Stomach smooth muscle (tissue), 2 donors: ENCODE measurements around the gene KLHL29.

Experiments
- H3K27ac ChIP-seq: one replicate; pipeline ENCODE4 v1.7.0; 2013; ENCODE audit warnings: mild to moderate bottlenecking, low read length, inconsistent platforms
- H3K27me3 ChIP-seq, 2 donors: one replicate each; pipeline ENCODE4 v1.7.0; 2013; ENCODE audit warnings: low read length in 2 of 2; ENCODE audit not compliant: insufficient read depth in 2 of 2, control insufficient read depth in 1 of 2
- H3K36me3 ChIP-seq, 2 donors: one replicate each; pipeline ENCODE4 v1.7.0; 2013; ENCODE audit warnings: low read length in 2 of 2; ENCODE audit not compliant: control insufficient read depth in 2 of 2, insufficient read depth in 2 of 2
- H3K4me1 ChIP-seq: one replicate; pipeline ENCODE4 v1.7.0; 2013; ENCODE audit warnings: low read length; ENCODE audit not compliant: control insufficient read depth, insufficient read depth
- H3K4me3 ChIP-seq, 2 donors: one replicate each; pipeline ENCODE4 v1.7.0; 2013; ENCODE audit warnings: low read length in 2 of 2
- H3K9ac ChIP-seq, 2 donors: one replicate each; pipeline ENCODE4 v1.7.0; 2013; ENCODE audit warnings: low read length in 2 of 2, mild to moderate bottlenecking in 1 of 2
- H3K9me3 ChIP-seq, 2 donors: one replicate each; pipeline ENCODE4 v1.7.0; 2013; ENCODE audit warnings: low read length in 2 of 2; ENCODE audit not compliant: control insufficient read depth in 2 of 2
- donor health status: healthy.
- donor health status: Pancreatic carcinoma.

KLHL29 gene

DNA sequence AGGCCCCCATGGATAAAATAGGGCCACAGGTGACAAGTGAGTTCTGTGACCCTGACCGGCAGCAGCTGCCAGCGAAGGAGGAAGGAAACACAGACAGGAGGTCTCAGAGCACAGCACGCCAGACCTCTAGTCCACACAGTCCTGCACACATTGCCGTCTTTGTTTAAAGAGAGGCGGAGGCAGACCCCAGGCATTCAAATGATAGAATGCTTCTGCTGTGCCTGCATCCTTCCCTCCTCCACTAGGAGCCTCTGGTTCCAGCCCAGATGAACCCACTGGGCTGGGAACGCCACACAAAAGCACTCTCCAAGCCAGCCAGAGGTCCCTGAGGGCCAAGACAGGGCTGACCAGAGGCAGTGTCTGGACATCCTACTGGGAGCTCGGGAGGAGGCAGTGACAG is 118.7 kb downstream of the KLHL29 start:
- Histone ChIP-seq H3K36me3 (no peaks in the 10 kb centered on the region), H3K27ac (no peak overlapping the region), H3K9ac (no peak overlapping the region), H3K27me3 (no peaks in the 10 kb centered on the region), H3K9me3 (no peaks in the 10 kb centered on the region), H3K4me3 (no peak overlapping the region), H3K4me1 (peaks cover 54% of the 10 kb centered on the region)

- no peaks in the 10 kb centered on the region for H3K9me3 ChIP-seq
- H3K9ac ChIP-seq = no peak overlapping the region
- peaks cover 59% of the 10 kb centered on the region for H3K4me1 ChIP-seq
- no peaks in the 10 kb centered on the region for H3K27me3 ChIP-seq
- no peak overlapping the region for H3K27ac ChIP-seq
- no peak overlapping the region for H3K4me3 ChIP-seq
- no peaks in the 10 kb centered on the region for H3K36me3 ChIP-seq
Measured at GRCh38 chr2:23504591-23504990, 119.6 kb downstream of the KLHL29 start.

- Histone ChIP-seq H3K27me3 (no peaks in the 10 kb centered on the region), H3K9me3 (no peaks in the 10 kb centered on the region), H3K27ac (no peak overlapping the region), H3K4me1 (peaks cover 59% of the 10 kb centered on the region), H3K9ac (no peak overlapping the region), H3K36me3 (no peaks in the 10 kb centered on the region), H3K4me3 (no peak overlapping the region)
Measured at GRCh38 chr2:23505218-23505983, 120.4 kb downstream of the KLHL29 start.

DNA sequence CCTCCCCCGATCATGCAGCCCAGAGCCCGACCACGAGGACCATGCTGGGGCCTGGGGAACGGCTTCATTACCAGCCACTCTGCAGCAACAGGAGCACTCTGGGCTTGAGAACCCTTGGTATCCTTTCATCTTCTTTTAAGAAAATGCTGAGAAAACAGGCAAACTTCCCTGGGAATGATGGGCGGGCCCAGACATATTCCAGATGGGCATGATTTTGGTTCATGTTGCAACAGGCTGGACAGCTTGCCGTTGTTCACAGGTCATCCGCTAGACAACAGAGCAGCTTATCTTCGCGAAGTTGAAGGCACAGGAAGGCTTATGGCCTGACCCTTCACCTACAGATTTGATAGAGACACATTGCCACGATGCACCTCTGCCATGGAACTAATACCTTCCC is 121.0 kb downstream of the KLHL29 start:
- Histone ChIP-seq H3K4me1 (peaks cover 59% of the 10 kb centered on the region), H3K9ac (no peak overlapping the region), H3K36me3 (no peaks in the 10 kb centered on the region), H3K27ac (peak overlapping the region; percentile 46), H3K27me3 (no peaks in the 10 kb centered on the region), H3K4me3 (no peak overlapping the region), H3K9me3 (no peaks in the 10 kb centered on the region)

- H3K27ac ChIP-seq = peak overlapping the region; percentile 46
- no peaks in the 10 kb centered on the region for H3K36me3 ChIP-seq
- H3K9me3 ChIP-seq = no peaks in the 10 kb centered on the region
- H3K4me3 ChIP-seq = no peak overlapping the region
- no peaks in the 10 kb centered on the region for H3K27me3 ChIP-seq
- H3K4me1 ChIP-seq = peaks cover 56% of the 10 kb centered on the region
- no peak overlapping the region for H3K9ac ChIP-seq
Measured at GRCh38 chr2:23506531-23507266, 121.7 kb downstream of the KLHL29 start.

DNA sequence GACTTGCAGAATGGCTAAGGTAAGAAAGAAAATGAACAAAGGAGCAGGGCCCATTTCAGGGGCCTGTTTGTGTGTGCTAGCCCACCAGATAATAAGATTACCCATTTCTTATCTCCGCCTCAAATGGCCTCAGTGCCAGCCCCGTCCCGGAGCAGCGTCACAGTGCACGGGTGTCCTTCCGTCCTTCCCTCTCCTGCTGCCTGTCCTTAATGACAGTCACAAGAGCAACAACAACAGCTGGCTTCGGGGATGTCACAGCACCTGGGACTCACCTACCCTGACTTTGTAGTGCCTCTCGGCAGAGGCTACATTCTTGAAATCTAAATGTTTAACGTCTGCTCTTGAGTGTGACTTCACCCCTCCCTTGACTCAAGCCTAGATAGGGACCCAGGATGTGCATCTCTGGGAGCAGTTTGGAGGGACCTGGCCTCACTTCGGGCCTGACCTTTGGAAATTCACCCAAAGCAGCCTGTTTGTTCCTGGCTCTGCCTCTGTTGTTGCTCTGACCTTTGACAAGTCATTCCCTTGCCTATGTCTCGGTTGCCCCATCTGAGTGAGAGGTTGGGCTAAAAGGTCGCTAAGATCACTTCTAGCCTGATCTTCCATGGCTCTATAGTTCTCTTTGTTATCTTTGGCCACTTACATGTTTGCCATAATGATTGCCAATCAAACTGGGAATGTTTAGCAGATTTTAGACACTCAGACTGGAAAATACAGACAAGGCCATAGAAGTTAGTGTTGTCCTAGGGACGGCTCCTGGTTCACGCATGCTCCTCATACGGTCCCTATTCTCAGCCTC is 122.5 kb downstream of the KLHL29 start:
- Histone ChIP-seq H3K27ac (peak overlapping the region; percentile 46), H3K4me3 (no peak overlapping the region), H3K36me3 (no peaks in the 10 kb centered on the region), H3K4me1 (peaks cover 49% of the 10 kb centered on the region), H3K9ac (no peak overlapping the region), H3K27me3 (no peaks in the 10 kb centered on the region), H3K9me3 (no peaks in the 10 kb centered on the region)

- H3K4me1 ChIP-seq = peaks cover 49% of the 10 kb centered on the region
- H3K36me3 ChIP-seq = no peaks in the 10 kb centered on the region
- H3K27ac ChIP-seq = no peak overlapping the region
- H3K27me3 ChIP-seq = no peaks in the 10 kb centered on the region
- H3K4me3 ChIP-seq = no peak overlapping the region
- H3K9ac ChIP-seq = no peak overlapping the region
- H3K9me3 ChIP-seq = no peaks in the 10 kb centered on the region
Measured at GRCh38 chr2:23508066-23508390, 123.0 kb downstream of the KLHL29 start.

DNA sequence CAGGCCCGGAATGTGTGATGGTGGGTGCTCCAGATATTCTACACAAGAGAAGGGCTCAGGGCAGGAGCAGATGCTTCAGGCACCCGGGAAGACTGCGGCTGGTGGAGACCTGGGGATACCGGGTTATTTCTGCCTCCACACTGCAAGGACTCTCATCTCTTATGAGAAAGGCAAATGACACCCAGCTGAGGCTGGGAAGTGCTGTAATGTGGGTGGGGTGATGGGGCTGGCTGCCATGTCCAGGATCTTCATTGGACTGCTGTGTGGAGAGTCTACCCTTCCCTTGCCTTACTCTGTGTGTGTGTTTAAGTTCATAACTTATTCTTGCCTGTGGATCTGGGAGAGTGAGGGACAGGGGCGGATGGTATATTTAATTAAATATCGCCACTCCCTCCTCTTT is 124.1 kb downstream of the KLHL29 start:
- H3K4me1 ChIP-seq = peaks cover 52% of the 10 kb centered on the region
- H3K27ac ChIP-seq = no peak overlapping the region
- H3K9ac ChIP-seq = no peak overlapping the region
- no peaks in the 10 kb centered on the region for H3K9me3 ChIP-seq
- no peak overlapping the region for H3K4me3 ChIP-seq
- no peaks in the 10 kb centered on the region for H3K27me3 ChIP-seq
- H3K36me3 ChIP-seq = no peaks in the 10 kb centered on the region

DNA sequence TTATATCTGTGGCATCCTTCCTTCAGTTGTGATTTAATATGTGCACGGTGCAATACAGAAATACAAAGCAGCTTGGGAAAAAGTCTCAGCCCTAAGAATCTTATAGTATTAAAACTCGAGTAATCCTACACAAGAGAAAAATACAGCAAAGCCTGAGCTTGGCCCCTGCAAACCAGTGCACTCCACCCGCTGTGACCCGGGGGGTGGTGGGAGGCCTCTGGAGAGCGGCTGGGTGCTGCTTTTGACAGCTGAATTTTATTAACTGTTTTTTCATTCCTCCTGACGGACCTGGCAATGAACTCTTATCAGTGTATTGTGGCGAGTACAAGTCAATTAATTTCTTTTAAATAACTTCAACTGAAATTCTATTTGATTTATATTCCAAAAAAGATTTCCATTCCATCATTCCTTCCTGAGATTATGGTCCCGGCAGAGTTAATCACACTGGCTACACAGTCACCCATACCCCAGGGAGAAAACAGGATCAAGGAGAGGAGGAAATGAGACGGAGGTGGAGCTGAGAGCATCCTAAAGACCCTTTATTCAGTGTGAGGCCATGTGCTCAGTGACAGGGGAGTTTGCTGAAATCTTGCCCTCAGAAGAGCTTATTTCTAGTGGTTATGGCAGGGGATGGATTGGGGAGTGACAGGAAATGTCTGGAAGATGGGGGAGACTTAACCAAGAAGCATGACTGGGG is 124.8 kb downstream of the KLHL29 start:
- Histone ChIP-seq H3K4me1 (peaks cover 57% of the 10 kb centered on the region), H3K9ac (no peak overlapping the region), H3K27ac (no peak overlapping the region), H3K36me3 (no peaks in the 10 kb centered on the region), H3K27me3 (no peaks in the 10 kb centered on the region), H3K9me3 (no peaks in the 10 kb centered on the region), H3K4me3 (no peak overlapping the region)

DNA sequence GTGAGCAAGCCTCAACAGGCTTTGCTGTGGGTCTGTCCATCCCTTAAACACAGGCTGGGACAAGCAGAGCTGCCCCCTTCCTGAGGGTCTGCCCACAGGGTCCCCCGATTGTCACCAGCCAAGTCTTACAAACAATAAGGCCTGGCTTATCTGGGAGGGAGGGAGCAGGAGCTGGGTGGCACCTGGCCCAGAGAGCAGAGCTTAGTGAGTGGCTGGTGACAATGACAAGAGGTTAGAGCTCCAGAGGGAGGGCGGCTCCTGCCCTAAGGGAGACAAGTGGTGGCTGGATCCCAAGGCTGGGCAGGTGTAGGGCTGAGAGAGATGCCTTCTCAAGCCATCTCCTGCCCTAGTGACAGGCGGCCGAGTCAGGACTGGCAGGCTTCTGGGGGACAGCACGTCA is 125.5 kb downstream of the KLHL29 start:
- no peak overlapping the region for H3K27ac ChIP-seq

More for the DNA sequence above, 125.5 kb downstream of the KLHL29 start:
- no peaks in the 10 kb centered on the region for H3K9me3 ChIP-seq
- no peak overlapping the region for H3K9ac ChIP-seq
- no peaks in the 10 kb centered on the region for H3K27me3 ChIP-seq
- H3K36me3 ChIP-seq = no peaks in the 10 kb centered on the region
- no peak overlapping the region for H3K4me3 ChIP-seq
- peaks cover 56% of the 10 kb centered on the region for H3K4me1 ChIP-seq
